Erythroblast (primary cell): ENCODE results near the gene TTF2.

Experiments
- GATA1 ChIP-seq: IDR thresholded peaks from 2 replicates; pipeline ENCODE4 v1.6.1; 2011; ENCODE audit warnings: low read depth, mild to moderate bottlenecking, control low read depth, low read length, moderate library complexity
- POLR2A ChIP-seq: IDR thresholded peaks from 2 replicates; pipeline ENCODE4 v1.6.1; 2011; ENCODE audit warnings: mild to moderate bottlenecking, low read length

- TF ChIP-seq POLR2A (no peak), GATA1 (no peak)
Observed at GRCh38 chr1:117122330-117123025, 62.4 kb downstream of the TTF2 start.
